Tibial nerve (tissue), 4 donors: ENCODE results near the gene IGSF9. TPM values are rescaled to one million over a fixed set of nuclear protein-coding genes. Genes with fewer than 3 reads are reported as not detected.

Experiments
- DNase-seq, 2 donors: peaks; one replicate each; pipeline ENCODE4 v3.0.0-alpha.2; 2019; ENCODE audit warnings: low spot score in 2 of 2
- H3K27ac ChIP-seq, 4 donors: fragments of 200-600 bp; sonication (generic) in 3 of 4; one replicate each; pipeline ENCODE4 v1.5.1; 2017 to 2019; ENCODE audit warnings: mild to moderate bottlenecking in 1 of 4
- H3K27me3 ChIP-seq, 2 donors: fragments of 200-600 bp; sonication (generic) in 1 of 2; one replicate each; pipeline versions ENCODE4 v1.5.1 to v1.6.0; 2017 to 2019
- H3K36me3 ChIP-seq, 3 donors: fragments of 200-600 bp; sonication (generic); one replicate each; pipeline ENCODE4 v1.5.1; 2018 to 2019
- H3K4me1 ChIP-seq, 4 donors: fragments of 200-600 bp; sonication (generic) in 3 of 4; one replicate each; pipeline ENCODE4 v1.5.1; 2017 to 2019
- H3K4me3 ChIP-seq, 4 donors: fragments of 200-600 bp; sonication (generic) in 3 of 4; one replicate each; pipeline ENCODE4 v1.5.1; 2017 to 2019; ENCODE audit warnings: mild to moderate bottlenecking in 1 of 4, moderate library complexity in 1 of 4
- H3K9me3 ChIP-seq, 4 donors: fragments of 200-600 bp; sonication (generic) in 3 of 4; one replicate each; pipeline ENCODE4 v1.5.1; 2017 to 2019
- EP300 ChIP-seq, 2 donors: sonication (generic); formaldehyde crosslinking; IDR thresholded peaks; one replicate each; pipeline ENCODE4 v1.6.1; 2017; ENCODE audit warnings: antibody characterized with exemption in 2 of 2, mild to moderate bottlenecking in 1 of 2
- POLR2A ChIP-seq, 2 donors: fragments of 450-650 bp; IDR thresholded peaks; one replicate each; pipeline ENCODE4 v1.6.1; 2017; ENCODE audit warnings: antibody characterized with exemption in 2 of 2, mild to moderate bottlenecking in 2 of 2, moderate library complexity in 2 of 2
- WGBS, 2 donors: methylation state at CpG; one replicate each; pipeline ENCODE4 v1.1.5; 2018; 5-methylcytosine and 5-hydroxymethylcytosine counted together
- total RNA-seq, 4 donors: library from RNA; depleted of rRNA; stranded (reverse); fragments of >200 nt; gene quantifications; one replicate each; pipeline ENCODE4 v1.1.0, GENCODE V29; 2016
- TF ChIP-seq, protein P1 (sequence below), 5 experiments: fragments of 200-600 bp in 3 of 5; fragments of 450-650 bp in 2 of 5; sonication (generic) in 3 of 5; IDR thresholded peaks; one replicate each; pipeline ENCODE4 v1.5.1; 2016 to 2019; ENCODE audit warnings: antibody characterized with exemption in 5 of 5, mild to moderate bottlenecking in 3 of 5, moderate library complexity in 2 of 5

The IGSF9 gene
- total RNA-seq, 4 donors from 2014 or later, result 0.20 to 0.63 TPM; not detected in 2

DNA sequence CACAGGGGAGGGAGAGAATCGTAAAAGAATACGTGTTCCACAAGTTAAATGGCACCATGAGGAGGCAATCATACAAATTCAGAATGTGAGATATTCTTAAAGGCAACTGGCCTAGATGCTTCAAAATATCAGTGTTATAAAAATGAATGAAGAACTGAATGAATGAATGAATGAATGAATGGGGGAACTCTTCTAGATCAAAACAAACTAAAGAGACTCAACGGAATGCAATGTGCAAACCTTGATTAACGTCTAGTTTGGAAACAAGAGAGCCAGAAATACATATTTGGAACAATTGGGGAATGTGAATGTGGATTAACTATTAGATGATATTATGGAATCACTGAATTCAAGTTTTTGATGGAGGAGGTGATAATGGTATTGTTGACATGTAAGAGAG is 62.3 kb downstream of the IGSF9 start:
- Histone ChIP-seq H3K36me3 (peaks cover 0 to 4% (median 0%) of the 10 kb centered on the region in 3 donors), H3K4me1 (peaks cover 0 to 8% (median 0%) of the 10 kb centered on the region in 4 donors), H3K9me3 (no peaks in the 10 kb centered on the region), H3K27me3 (no peaks in the 10 kb centered on the region), H3K27ac (no peak overlapping the region), H3K4me3 (no peak overlapping the region)
- 72 to 76% methylated on average over 3 to 4 of the region's 4 CpGs for WGBS, 2 donors
- TF ChIP-seq, protein P1, sequence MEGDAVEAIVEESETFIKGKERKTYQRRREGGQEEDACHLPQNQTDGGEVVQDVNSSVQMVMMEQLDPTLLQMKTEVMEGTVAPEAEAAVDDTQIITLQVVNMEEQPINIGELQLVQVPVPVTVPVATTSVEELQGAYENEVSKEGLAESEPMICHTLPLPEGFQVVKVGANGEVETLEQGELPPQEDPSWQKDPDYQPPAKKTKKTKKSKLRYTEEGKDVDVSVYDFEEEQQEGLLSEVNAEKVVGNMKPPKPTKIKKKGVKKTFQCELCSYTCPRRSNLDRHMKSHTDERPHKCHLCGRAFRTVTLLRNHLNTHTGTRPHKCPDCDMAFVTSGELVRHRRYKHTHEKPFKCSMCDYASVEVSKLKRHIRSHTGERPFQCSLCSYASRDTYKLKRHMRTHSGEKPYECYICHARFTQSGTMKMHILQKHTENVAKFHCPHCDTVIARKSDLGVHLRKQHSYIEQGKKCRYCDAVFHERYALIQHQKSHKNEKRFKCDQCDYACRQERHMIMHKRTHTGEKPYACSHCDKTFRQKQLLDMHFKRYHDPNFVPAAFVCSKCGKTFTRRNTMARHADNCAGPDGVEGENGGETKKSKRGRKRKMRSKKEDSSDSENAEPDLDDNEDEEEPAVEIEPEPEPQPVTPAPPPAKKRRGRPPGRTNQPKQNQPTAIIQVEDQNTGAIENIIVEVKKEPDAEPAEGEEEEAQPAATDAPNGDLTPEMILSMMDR (IDR thresholded peaks at IDR 0.05), result no peak
- TF ChIP-seq EP300 (IDR thresholded peaks at IDR 0.05) (no peak), POLR2A (IDR thresholded peaks at IDR 0.05) (no peak)
- DNase-seq, result no peak

DNA sequence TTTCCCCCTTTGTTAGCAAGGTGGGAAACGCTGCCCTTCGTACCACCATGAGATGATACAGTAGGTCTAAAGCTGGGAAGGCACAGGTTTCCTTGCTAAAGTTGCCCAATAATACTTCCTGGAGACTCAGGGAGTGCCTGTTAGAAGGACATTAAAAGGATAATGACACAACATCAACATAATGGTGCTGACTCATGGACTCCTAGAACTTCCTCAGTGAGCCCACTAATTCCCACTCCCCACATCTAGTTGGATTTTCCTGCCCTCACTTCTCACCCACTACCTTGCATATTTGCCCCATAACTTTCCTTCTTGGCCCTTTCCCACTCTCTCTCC is 62.9 kb downstream of the IGSF9 start:
- H3K9me3 ChIP-seq, result no peaks in the 10 kb centered on the region
- H3K36me3 ChIP-seq, result peaks cover 0 to 4% (median 0%) of the 10 kb centered on the region in 3 donors
- no peaks in the 10 kb centered on the region for H3K27me3 ChIP-seq
- H3K27ac ChIP-seq, result no peak overlapping the region
- TF ChIP-seq EP300 (IDR thresholded peaks at IDR 0.05), result no peak
- TF ChIP-seq POLR2A (IDR thresholded peaks at IDR 0.05), result no peak
- TF ChIP-seq, protein P1 (IDR thresholded peaks at IDR 0.05), result no peak
- DNase-seq, result no peak
- 84 to 86% methylated on average over 2 of the region's 2 CpGs for WGBS, 2 donors
- H3K4me3 ChIP-seq, result no peak overlapping the region
- peaks cover 0 to 8% (median 0%) of the 10 kb centered on the region in 4 donors for H3K4me1 ChIP-seq

DNA sequence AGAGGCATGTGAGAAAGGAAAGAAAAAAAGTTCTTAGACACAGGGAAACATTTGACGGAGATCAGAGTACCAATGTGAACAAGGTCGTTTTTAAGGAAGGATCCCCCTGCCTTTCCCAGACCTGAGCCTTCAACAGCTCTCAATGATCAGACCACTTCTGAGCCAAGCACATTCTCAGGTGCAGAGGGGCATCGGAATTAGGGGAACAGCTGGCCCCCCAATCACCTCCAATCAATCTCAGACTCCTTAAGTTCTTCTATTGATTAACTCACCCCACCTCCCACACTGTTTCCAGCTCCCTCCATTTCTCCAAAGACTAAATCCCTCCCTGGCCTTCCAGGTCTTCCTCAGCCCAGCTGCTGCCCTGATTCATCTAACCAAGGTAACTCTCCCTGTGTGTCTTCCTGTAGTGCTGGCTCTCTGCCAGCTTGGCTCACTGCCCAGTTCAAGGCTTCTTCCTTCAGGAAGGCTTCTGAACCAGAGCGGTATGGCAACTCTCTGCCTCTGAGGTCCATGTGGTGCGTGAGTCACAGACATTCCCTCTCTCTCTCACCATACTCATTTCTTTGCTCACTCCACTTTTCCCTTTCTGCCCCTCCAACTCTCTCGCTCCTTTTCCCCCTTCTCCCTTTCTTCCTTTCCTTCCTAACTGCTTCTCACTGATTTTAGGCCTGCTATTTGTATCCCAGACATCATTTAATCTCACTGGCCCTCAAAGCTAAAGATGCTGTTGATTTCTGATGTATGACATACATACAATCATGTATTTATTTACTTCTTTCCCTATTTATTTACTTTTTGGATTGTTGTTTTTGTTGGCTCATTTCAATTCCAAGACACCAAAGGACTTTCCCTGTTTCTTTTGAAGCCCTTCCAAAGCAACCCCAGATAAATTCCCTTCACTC is 63.5 kb downstream of the IGSF9 start:
- peak; percentile 20 to 26 for DNase-seq
- TF ChIP-seq POLR2A (IDR thresholded peaks at IDR 0.05) (no peak), EP300 (IDR thresholded peaks at IDR 0.05) (no peak)
- TF ChIP-seq, protein P1 (IDR thresholded peaks at IDR 0.05), result no peak
- H3K27ac ChIP-seq, result no peak overlapping the region

GRCh38 chr1:159880430-159880829 is 65.0 kb downstream of the IGSF9 start:
- WGBS, 2 donors, result 83% methylated on average over 3 of the region's 3 CpGs
- Histone ChIP-seq H3K27me3 (no peaks in the 10 kb centered on the region), H3K9me3 (no peaks in the 10 kb centered on the region), H3K27ac (no peak overlapping the region), H3K4me3 (no peak overlapping the region), H3K4me1 (peaks cover 0 to 8% (median 0%) of the 10 kb centered on the region in 4 donors), H3K36me3 (peaks cover 0 to 4% (median 0%) of the 10 kb centered on the region in 3 donors)
- TF ChIP-seq, protein P1 (IDR thresholded peaks at IDR 0.05), result no peak
- TF ChIP-seq EP300 (IDR thresholded peaks at IDR 0.05) (no peak), POLR2A (IDR thresholded peaks at IDR 0.05) (no peak)
- no peak for DNase-seq

More for the DNA sequence above, 63.5 kb downstream of the IGSF9 start:
- Histone ChIP-seq H3K36me3 (peaks cover 0 to 4% (median 0%) of the 10 kb centered on the region in 3 donors), H3K4me3 (no peak overlapping the region), H3K27me3 (no peaks in the 10 kb centered on the region), H3K9me3 (no peaks in the 10 kb centered on the region), H3K4me1 (peaks cover 0 to 8% (median 0%) of the 10 kb centered on the region in 4 donors)
- WGBS, 2 donors, result 74 to 79% methylated on average over 6 of the region's 6 CpGs

- H3K9me3 ChIP-seq, result no peaks in the 10 kb centered on the region
- H3K27ac ChIP-seq, result no peak overlapping the region
- H3K36me3 ChIP-seq, result peaks cover 0 to 4% (median 0%) of the 10 kb centered on the region in 3 donors
- TF ChIP-seq POLR2A (IDR thresholded peaks at IDR 0.05) (no peak), EP300 (IDR thresholded peaks at IDR 0.05) (peak in 1 of 2 donors; percentile 14)
- TF ChIP-seq, protein P1 (IDR thresholded peaks at IDR 0.05), result no peak
- DNase-seq, result no peak
- WGBS, 2 donors, result 80 to 83% methylated on average over 4 of the region's 4 CpGs
- H3K4me3 ChIP-seq, result no peak overlapping the region
- H3K4me1 ChIP-seq, result peaks cover 0 to 8% (median 0%) of the 10 kb centered on the region in 4 donors
- H3K27me3 ChIP-seq, result no peaks in the 10 kb centered on the region
Observed at GRCh38 chr1:159879977-159880376, 65.4 kb downstream of the IGSF9 start.
